Suprapubic skin (tissue), 4 donors: ENCODE results near the gene BRCA2.

Experiments used
- CTCF ChIP-seq, 2 donors: fragments of 200-600 bp in 1 of 2; fragments of 450-650 bp in 1 of 2; sonication (generic) in 1 of 2; IDR thresholded peaks; one replicate each; pipeline ENCODE4 v1.5.1; 2016 to 2019; ENCODE audit warnings: antibody characterized with exemption in 2 of 2, mild to moderate bottlenecking in 1 of 2, moderate library complexity in 1 of 2
- EP300 ChIP-seq: sonication (generic); formaldehyde crosslinking; IDR thresholded peaks from one replicate; pipeline ENCODE4 v1.6.1; 2017; ENCODE audit warnings: antibody characterized with exemption
- POLR2A ChIP-seq, 2 donors: fragments of 450-650 bp; IDR thresholded peaks; one replicate each; pipeline ENCODE4 v1.6.1; 2017; ENCODE audit warnings: antibody characterized with exemption in 2 of 2, mild to moderate bottlenecking in 2 of 2, moderate library complexity in 2 of 2
- POLR2AphosphoS5 ChIP-seq, 3 donors: sonication (generic); formaldehyde crosslinking; IDR thresholded peaks; one replicate each; pipeline ENCODE4 v1.6.1; 2017; ENCODE audit warnings: antibody characterized with exemption in 3 of 3

DNA sequence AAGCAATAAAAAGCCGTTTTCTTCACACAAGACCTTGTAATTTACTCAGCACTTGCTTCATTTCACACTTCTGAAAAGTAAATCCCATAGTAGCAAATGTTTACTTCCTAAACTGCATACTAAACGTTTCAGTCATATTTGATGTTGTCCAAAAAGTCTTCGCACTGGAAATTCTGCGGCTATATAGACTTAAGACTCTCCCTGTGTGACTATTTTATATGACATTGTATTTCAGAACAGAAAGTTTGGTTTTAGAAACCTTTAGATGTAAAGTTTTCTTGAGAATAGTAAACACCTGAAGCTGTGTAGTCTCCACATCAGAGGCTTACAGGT is 29.7 kb upstream of the BRCA2 start:
- TF ChIP-seq CTCF (IDR thresholded peaks at IDR 0.05) (no peak), POLR2A (IDR thresholded peaks at IDR 0.05) (no peak), EP300 (no peak), POLR2AphosphoS5 (IDR thresholded peaks at IDR 0.05) (no peak)
